ENCODE measurements around the gene SUSD2. TPM values are rescaled to one million over a fixed set of nuclear protein-coding genes. Genes with fewer than 3 reads are reported as not detected.

Gene SUSD2
- total and polyA plus RNA-seq, 9 of the 15 experiments (the other 6 are each of a cell fraction or from before 2014, with no cell fraction given) = 0.01 to 0.16 (median 0.04) TPM; not detected in 4

DNA sequence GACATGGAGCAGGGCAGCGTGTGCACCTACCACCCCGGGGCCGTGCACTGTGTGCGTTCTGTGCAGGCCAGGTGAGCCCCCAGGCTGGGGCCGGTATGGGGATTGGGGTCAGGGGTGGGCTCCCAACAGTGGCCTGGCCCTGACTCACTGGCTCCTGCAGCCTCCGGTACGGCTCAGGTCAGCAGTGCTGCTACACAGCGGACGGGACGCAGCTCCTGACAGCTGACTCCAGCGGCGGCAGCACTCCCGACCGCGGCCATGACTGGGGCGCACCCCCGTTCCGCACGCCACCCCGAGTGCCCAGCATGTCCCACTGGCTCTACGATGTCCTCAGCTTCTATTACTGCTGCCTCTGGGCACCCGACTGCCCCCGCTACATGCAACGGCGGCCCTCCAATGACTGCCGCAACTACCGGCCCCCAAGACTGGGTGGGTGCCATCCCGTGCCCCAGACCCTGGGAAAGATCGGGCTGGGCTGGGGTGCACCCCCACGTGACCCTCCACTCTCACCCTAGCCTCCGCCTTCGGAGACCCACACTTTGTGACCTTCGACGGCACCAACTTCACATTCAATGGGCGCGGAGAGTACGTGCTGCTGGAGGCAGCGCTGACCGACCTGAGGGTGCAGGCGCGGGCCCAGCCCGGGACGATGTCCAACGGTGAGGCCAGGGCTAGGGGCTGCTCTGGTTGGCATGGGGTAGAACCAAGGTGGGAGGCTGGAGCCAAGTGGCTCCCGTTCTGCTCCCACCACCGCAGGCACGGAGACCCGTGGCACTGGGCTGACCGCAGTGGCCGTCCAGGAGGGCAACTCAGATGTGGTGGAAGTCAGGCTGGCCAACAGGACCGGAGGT is 4.4 kb downstream of the SUSD2 start:
- CTCF ChIA-PET (ENCODE audit: low intra/inter-chr PET ratio) = no interaction called here
- BruUV-seq (replicated peaks) = no TSS peak
- Histone ChIP-seq H3K4me3 (no peak overlapping the region), H3K27ac (ENCODE audit: extremely low read depth, low read depth, low read length) (no peak overlapping the region), H3K36me3 (ENCODE audit: control insufficient read depth, insufficient read depth, low read length) (no peaks in the 10 kb centered on the region), H2AFZ (ENCODE audit: low read depth, low read length) (no peak overlapping the region), H3K4me1 (replicated peaks in 1 of 2; ENCODE audit: control insufficient read depth in 2 of 2, insufficient read depth in 2 of 2, low read length in 2 of 2) (peaks cover 0 to 42% of the 10 kb centered on the region in 2 experiments; a peak in 2 of 5 replicates), H3K27me3 (ENCODE audit: control insufficient read depth in 2 of 2, insufficient read depth in 2 of 2, low read length in 2 of 2) (peaks cover 2 to 21% of the 10 kb centered on the region in 2 experiments; a peak in 2 of 5 replicates), H3K9ac (ENCODE audit: insufficient read depth in 1 of 2, low read depth in 2 of 2, low read length in 2 of 2) (no peak overlapping the region), H3K9me3 (replicated peaks; ENCODE audit: control insufficient read depth, insufficient read depth, low read depth, low read length) (no peaks in the 10 kb centered on the region), H4K20me1 (replicated peaks; ENCODE audit: control insufficient read depth, insufficient read depth, low read length) (0 out of 2 replicates have a peak, but pooled peaks cover 6% of the 10 kb centered on the region), H3K4me2 (ENCODE audit: insufficient read depth, low read length) (no peak overlapping the region), H3K79me2 (ENCODE audit: control insufficient read depth, insufficient read depth, low read length) (no peaks in the 10 kb centered on the region), H3K9me1 (ENCODE audit: control insufficient read depth, insufficient read depth, low read length) (peaks cover 2% of the 10 kb centered on the region)
- TF ChIP-seq RERE (CRISPR knock-in tag; IDR thresholded peaks at IDR 0.05; ENCODE audit: borderline replicate concordance) (no peak), TAF9B (IDR thresholded peaks at IDR 0.05; ENCODE audit: partially characterized antibody) (no peak), ZC3H4 (CRISPR knock-in tag; IDR thresholded peaks at IDR 0.05; ENCODE audit: borderline replicate concordance) (no peak), ETV5 (CRISPR knock-in tag; IDR thresholded peaks at IDR 0.05; ENCODE audit: low read depth) (no peak), HCFC1 (IDR thresholded peaks at IDR 0.05; ENCODE audit: low read depth, low read length) (no peak), CHAMP1 (IDR thresholded peaks at IDR 0.05) (no peak), SMARCE1 (IDR thresholded peaks at IDR 0.05) (no peak), MIER1 (IDR thresholded peaks at IDR 0.05; ENCODE audit: low read depth) (no peak), TAF7 (tag; IDR thresholded peaks at IDR 0.05) (no peak), ID3 (CRISPR knock-in tag; IDR thresholded peaks at IDR 0.05) (no peak), ID3 (tag; IDR thresholded peaks at IDR 0.05) (no peak)
- FAIRE-seq (no peak), ATAC-seq (no peak), DNase-seq (ENCODE audit: extremely low read depth in 1 of 4, low spot score in 3 of 4) (no peak)
- POLR2A ChIA-PET = interaction anchor here (0.6 kb wide), 1 partner anchor 21 kb away, joined by 3 read pairs; no protein-coding TSS in a partner anchor
- intact Hi-C loops (cut with micrococcal nuclease) = loop anchor here (10.0 kb wide), 2 partner anchors 231 to 339 kb away; no protein-coding TSS in a partner anchor
- WGBS (ENCODE audit: insufficient coverage, low coverage, missing lambda C conversion rate) = 22% methylated on average over 20 of the region's 51 CpGs
- in situ Hi-C loops (cut with MboI) = no loop called here
